IMR-90 (cell line): ENCODE data around the gene C10orf62. TPM values are rescaled to one million over a fixed set of nuclear protein-coding genes. Genes with fewer than 3 reads are reported as not detected.

ENCODE experiments used
- ATAC-seq: fragments of 200-7000 bp; cut with Tn5 transposase; 2 replicates; pipeline ENCODE4 v1.9.1; 2020; ENCODE audit warnings: low read depth, mild to moderate bottlenecking, moderate library complexity
- BruUV-seq: library from RNA; stranded (reverse); fragments of 400-500 nt; replicated peaks from 2 replicates; lab custom pipeline; 2021; lab: Mats Ljungman, UMichigan
- CTCF ChIA-PET: fragments of 300-600 bp; formaldehyde crosslinking; extraction: SDS; loops from one replicate; lab custom pipeline; 2021; ENCODE audit warnings: antibody characterized with exemption; lab: Yijun Ruan, JAX
- POLR2A ChIA-PET: fragments of 300-600 bp; sonication (Branson Sonifier 250); formaldehyde crosslinking; loops from one replicate; lab custom pipeline; 2022; ENCODE audit warnings: antibody characterized with exemption; ENCODE audit not compliant: unreplicated experiment; lab: Charles Lee
- DNase-seq: peaks from one replicate; pipeline ENCODE4 v3.0.0; 2013
- H2AFZ ChIP-seq: replicated peaks from 2 replicates; pipeline ENCODE3; 2013; ENCODE audit warnings: low read length, mild to moderate bottlenecking; ENCODE audit not compliant: poor library complexity
- H2AK5ac ChIP-seq: 2 replicates; pipeline ENCODE4 v1.6.1; 2013; ENCODE audit warnings: low read depth, low read length, inconsistent platforms
- H2AK9ac ChIP-seq: replicated peaks from 2 replicates; pipeline ENCODE3; 2013; ENCODE audit warnings: mild to moderate bottlenecking, low read depth, low read length, moderate library complexity; ENCODE audit not compliant: poor library complexity
- H2BK120ac ChIP-seq: 2 replicates; pipeline ENCODE4 v1.6.1; 2013; ENCODE audit warnings: low read depth, low read length, inconsistent platforms
- H2BK15ac ChIP-seq: 3 replicates; pipeline ENCODE4 v1.6.1; 2013; ENCODE audit warnings: low read depth, low read length, inconsistent platforms
- H2BK20ac ChIP-seq: 2 replicates; pipeline ENCODE4 v1.6.1; 2013; ENCODE audit warnings: low read depth, mild to moderate bottlenecking, inconsistent platforms, low read length, moderate library complexity
- H2BK5ac ChIP-seq: 2 replicates; pipeline ENCODE4 v1.6.1; 2013; ENCODE audit warnings: mild to moderate bottlenecking, low read depth, low read length, inconsistent platforms; ENCODE audit not compliant: poor library complexity, severe bottlenecking
- H3K14ac ChIP-seq: replicated peaks from 2 replicates; pipeline ENCODE4 v1.6.1; 2013; ENCODE audit warnings: low read depth, low read length, inconsistent platforms
- H3K18ac ChIP-seq: 2 replicates; pipeline ENCODE4 v1.6.1; 2013; ENCODE audit warnings: low read depth, low read length, control low read depth
- H3K23ac ChIP-seq: 2 replicates; pipeline ENCODE4 v1.6.1; 2013; ENCODE audit warnings: low read depth, low read length, inconsistent platforms
- H3K27ac ChIP-seq: 2 replicates; pipeline ENCODE4 v1.5.1; 2013; ENCODE audit warnings: mild to moderate bottlenecking, control low read depth, low read length; ENCODE audit not compliant: insufficient read depth
- H3K27me3 ChIP-seq: 2 replicates; pipeline ENCODE4 v1.6.1; 2013; ENCODE audit warnings: low read length; ENCODE audit not compliant: control insufficient read depth, insufficient read depth
- H3K36me3 ChIP-seq: 2 replicates; pipeline ENCODE4 v1.6.1; 2013; ENCODE audit warnings: low read length, mixed read lengths; ENCODE audit not compliant: control insufficient read depth, insufficient read depth
- H3K4ac ChIP-seq: 2 replicates; pipeline ENCODE4 v1.6.1; 2013; ENCODE audit warnings: low read depth, low read length, inconsistent platforms
- H3K4me1 ChIP-seq: 2 replicates; pipeline ENCODE4 v1.6.1; 2013; ENCODE audit warnings: low read length, mixed read lengths; ENCODE audit not compliant: control insufficient read depth, insufficient read depth
- H3K4me2 ChIP-seq: 2 replicates; pipeline ENCODE4 v1.6.1; 2013; ENCODE audit warnings: low read depth, mild to moderate bottlenecking, control low read depth, low read length, moderate library complexity
- H3K4me3 ChIP-seq: 2 replicates; pipeline ENCODE4 v1.5.1; 2013; ENCODE audit warnings: low read depth, mild to moderate bottlenecking, control low read depth, low read length, moderate library complexity; ENCODE audit not compliant: insufficient read depth
- H3K56ac ChIP-seq: 2 replicates; pipeline ENCODE4 v1.6.1; 2013; ENCODE audit warnings: low read length, inconsistent platforms; ENCODE audit not compliant: insufficient read depth; ENCODE audit errors: extremely low read depth
- H3K79me1 ChIP-seq, 2 experiments: 2 replicates each; pipeline ENCODE4 v1.6.1; 2013; ENCODE audit warnings: low read length in 2 of 2, inconsistent platforms in 1 of 2, low read depth in 1 of 2
- H3K9ac ChIP-seq: 2 replicates; pipeline ENCODE4 v1.6.1; 2013; ENCODE audit warnings: low read depth, low read length, control low read depth
- H3K9me1 ChIP-seq: 2 replicates; pipeline ENCODE4 v1.6.1; 2013; ENCODE audit warnings: low read length, inconsistent platforms; ENCODE audit not compliant: insufficient read depth
- H3K9me3 ChIP-seq: 2 replicates; pipeline ENCODE4 v1.6.1; 2013; ENCODE audit warnings: low read length; ENCODE audit not compliant: control insufficient read depth, insufficient read depth
- H4K20me1 ChIP-seq: 2 replicates; pipeline ENCODE4 v1.6.1; 2013; ENCODE audit warnings: low read length, inconsistent platforms; ENCODE audit not compliant: insufficient read depth
- H4K5ac ChIP-seq: 2 replicates; pipeline ENCODE4 v1.6.1; 2013; ENCODE audit warnings: mild to moderate bottlenecking, low read depth, low read length, control low read depth
- H4K8ac ChIP-seq, 2 experiments: 2 replicates each; pipeline ENCODE4 v1.6.1; 2013; ENCODE audit warnings: low read depth in 2 of 2, low read length in 2 of 2, control low read depth in 1 of 2, inconsistent platforms in 1 of 2
- H4K91ac ChIP-seq: 2 replicates; pipeline ENCODE4 v1.6.1; 2013; ENCODE audit warnings: low read depth, low read length, inconsistent platforms; ENCODE audit not compliant: insufficient read depth
- BHLHE40 ChIP-seq: fragments of 150-350 bp; IDR thresholded peaks from 2 replicates; pipeline ENCODE4 v1.6.1; 2016; ENCODE audit warnings: mild to moderate bottlenecking, low read depth, low read length
- CEBPB ChIP-seq: IDR thresholded peaks from 2 replicates; pipeline ENCODE4 v1.6.1; 2012; ENCODE audit warnings: low read depth, low read length, improper control_type of control experiment
- CHD1 ChIP-seq: IDR thresholded peaks from 2 replicates; pipeline ENCODE4 v1.6.1; 2012; ENCODE audit warnings: low read depth, low read length, improper control_type of control experiment
- CTCF ChIP-seq: conservative IDR thresholded peaks from 2 replicates; pipeline ENCODE4 v1.5.1; 2012; ENCODE audit warnings: mild to moderate bottlenecking, low read depth, low read length, improper control_type of control experiment
- ELK1 ChIP-seq: fragments of 150-350 bp; IDR thresholded peaks from 2 replicates; pipeline ENCODE4 v1.6.1; 2016; ENCODE audit warnings: low read depth, mild to moderate bottlenecking, low read length, moderate library complexity, borderline replicate concordance
- FOS ChIP-seq: fragments of 150-350 bp; IDR thresholded peaks from 2 replicates; pipeline ENCODE4 v1.6.1; 2016; ENCODE audit warnings: low read depth, low read length
- MAFK ChIP-seq: IDR thresholded peaks from 2 replicates; pipeline ENCODE4 v1.6.1; 2012; ENCODE audit warnings: low read depth, low read length, improper control_type of control experiment
- MAZ ChIP-seq: IDR thresholded peaks from 2 replicates; pipeline ENCODE4 v1.6.1; 2012; ENCODE audit warnings: low read depth, mild to moderate bottlenecking, low read length, improper control_type of control experiment, moderate library complexity, borderline replicate concordance
- MXI1 ChIP-seq: IDR thresholded peaks from 2 replicates; pipeline ENCODE4 v1.6.1; 2012; ENCODE audit warnings: low read depth, mild to moderate bottlenecking, low read length, moderate library complexity, borderline replicate concordance
- NFE2L2 ChIP-seq: fragments of 150-350 bp; IDR thresholded peaks from 2 replicates; pipeline ENCODE4 v1.6.1; 2016; ENCODE audit warnings: low read depth, mild to moderate bottlenecking, low read length
- POLR2A ChIP-seq: IDR thresholded peaks from 2 replicates; pipeline ENCODE4 v1.6.1; 2012; ENCODE audit warnings: mild to moderate bottlenecking, low read depth, low read length
- RAD21 ChIP-seq: IDR thresholded peaks from 2 replicates; pipeline ENCODE4 v1.6.1; 2012; ENCODE audit warnings: low read length, improper control_type of control experiment
- RCOR1 ChIP-seq: IDR thresholded peaks from 2 replicates; pipeline ENCODE4 v1.6.1; 2012; ENCODE audit warnings: mild to moderate bottlenecking, low read length, improper control_type of control experiment; ENCODE audit not compliant: insufficient replicate concordance
- RFX5 ChIP-seq: IDR thresholded peaks from 2 replicates; pipeline ENCODE4 v1.8.0; 2012; ENCODE audit warnings: low read depth, mild to moderate bottlenecking, low read length, moderate library complexity
- SMC3 ChIP-seq: fragments of 150-350 bp; IDR thresholded peaks from 2 replicates; pipeline ENCODE4 v1.6.1; 2016; ENCODE audit warnings: low read depth, mild to moderate bottlenecking, antibody characterized with exemption, low read length, moderate library complexity
- USF2 ChIP-seq: fragments of 150-350 bp; IDR thresholded peaks from 2 replicates; pipeline ENCODE4 v1.6.1; 2017; ENCODE audit warnings: mild to moderate bottlenecking, antibody characterized with exemption, low read length, low read depth
- WGBS, 2 experiments: methylation state at CpG; one replicate each; pipeline versions ENCODE4 v1.1.5 to v1.1.7; 2013; ENCODE audit warnings: missing lambda C conversion rate in 2 of 2; ENCODE audit not compliant: insufficient read length in 1 of 2; ENCODE audit errors: extremely low coverage in 2 of 2; 5-methylcytosine and 5-hydroxymethylcytosine counted together
- dilution Hi-C: fragments of 300-500 bp; cut with HindIII; formaldehyde crosslinking; loops from one replicate; pipeline ENCODE4 v1.14.3; 2018; ENCODE audit warnings: low sequenced_read_pairs; ENCODE audit not compliant: unreplicated experiment
- in situ Hi-C: fragments of 300-500 bp; cut with MboI; formaldehyde crosslinking; loops from 3 replicates; pipeline ENCODE4 v1.14.3; 2019; ENCODE audit warnings: low sequenced_read_pairs, inconsistent platforms, mixed read lengths
- intact Hi-C: fragments of 100-400 bp; cut with micrococcal nuclease; formaldehyde crosslinking; loops from 2 replicates; pipeline ENCODE4 v1.10.0; 2022
- polyA plus RNA-seq, 3 experiments: library from polyadenylated mRNA; depleted of rRNA; stranded (reverse); fragments of >200 nt; gene quantifications; 2 replicates each; pipeline ENCODE4 v1.2.3, GENCODE V29; 2012; ENCODE audit warnings: low replicate concordance in 1 of 3
- total RNA-seq: library from RNA; depleted of rRNA; stranded (reverse); fragments of >200 nt; gene quantifications from 2 replicates; pipeline ENCODE4 v1.2.3, GENCODE V29; 2012

Gene C10orf62
- total and polyA plus RNA-seq, 2 of the 4 experiments (the other 2 are of a cell fraction), result not detected

- peaks cover 3% of the 10 kb centered on the region; the same call in 1 of the 2 replicates for H4K20me1 ChIP-seq
- in situ Hi-C loops (no loop called here), dilution Hi-C loops (no loop called here), intact Hi-C loops (no loop called here)
- no peak overlapping the region for H2BK5ac ChIP-seq
- ATAC-seq (no peak), DNase-seq (no peak)
- CTCF ChIA-PET, result no interaction called here
- H3K4me3 ChIP-seq, result no peak overlapping the region
- no peaks in the 10 kb centered on the region for H3K9me3 ChIP-seq
- H4K5ac ChIP-seq, result no peak overlapping the region
- TF ChIP-seq CEBPB (no peak), CTCF (no peak), RFX5 (no peak), POLR2A (no peak), MXI1 (no peak), ELK1 (no peak), NFE2L2 (no peak), MAZ (no peak), MAFK (no peak), RAD21 (no peak), SMC3 (no peak), FOS (no peak), RCOR1 (no peak), USF2 (no peak), CHD1 (no peak), BHLHE40 (no peak)
- POLR2A ChIA-PET, result no interaction called here
- H3K14ac ChIP-seq, result no peak overlapping the region
- H3K23ac ChIP-seq, result no peak overlapping the region
- H2BK20ac ChIP-seq, result no peak overlapping the region
- BruUV-seq, result no TSS peak
- no peak overlapping the region for H2AK9ac ChIP-seq
- no peak overlapping the region for H3K4ac ChIP-seq
- no peak overlapping the region for H4K91ac ChIP-seq
- H2AFZ ChIP-seq, result no peak overlapping the region
- H3K56ac ChIP-seq, result no peak overlapping the region
- H3K9ac ChIP-seq, result no peak overlapping the region
- peaks cover 13% of the 10 kb centered on the region for H3K4me1 ChIP-seq
- WGBS, 2 experiments, result no CpG with 5 or more reads among the region's 1 CpG
- H3K18ac ChIP-seq, result no peak overlapping the region
- H3K36me3 ChIP-seq, result no peaks in the 10 kb centered on the region
- no peak overlapping the region for H2AK5ac ChIP-seq
- H2BK120ac ChIP-seq, result no peak overlapping the region
- H3K79me1 ChIP-seq, result no peaks in the 10 kb centered on the region
- no peak overlapping the region for H4K8ac ChIP-seq
- no peak overlapping the region for H2BK15ac ChIP-seq
- H3K27ac ChIP-seq, result no peak overlapping the region
- no peaks in the 10 kb centered on the region for H3K27me3 ChIP-seq
- no peak overlapping the region for H3K4me2 ChIP-seq
- peaks cover 9% of the 10 kb centered on the region; the same call in 1 of the 2 replicates for H3K9me1 ChIP-seq
Observed at GRCh38 chr10:97600616-97601015, 11.1 kb downstream of the C10orf62 start.
